UCSD-AML1 (cell line): ENCODE data around the gene MRAP.

Source experiments
- DNase-seq: peaks from one replicate; lab custom pipeline; 2025; ENCODE audit not compliant: unreplicated experiment; lab: John Stamatoyannopoulos, UW

Gene MRAP

GRCh38 chr21:32347977-32348376 lies 49.3 kb downstream of the MRAP start:
- DNase-seq: no peak

- DNase-seq: no peak
Measured at GRCh38 chr21:32348604-32349332, 50.1 kb downstream of the MRAP start.

GRCh38 chr21:32349333-32349944 lies 50.8 kb downstream of the MRAP start:
- DNase-seq: no peak

- DNase-seq: no peak
Measured at GRCh38 chr21:32350211-32350980, 51.7 kb downstream of the MRAP start.

- DNase-seq: no peak
Measured at GRCh38 chr21:32350981-32351380, 52.3 kb downstream of the MRAP start.

- DNase-seq: no peak
Measured at GRCh38 chr21:32351428-32351827, 52.8 kb downstream of the MRAP start.

- DNase-seq: no peak
Measured at GRCh38 chr21:32352526-32352925, 53.9 kb downstream of the MRAP start.

- DNase-seq: no peak
Measured at GRCh38 chr21:32353002-32353711, 54.5 kb downstream of the MRAP start.

- DNase-seq: no peak
Measured at GRCh38 chr21:32356874-32357395, 58.3 kb downstream of the MRAP start.

GRCh38 chr21:32359719-32360260 lies 61.1 kb downstream of the MRAP start:
- DNase-seq: no peak

GRCh38 chr21:32360401-32360975 lies 61.8 kb downstream of the MRAP start:
- DNase-seq: no peak
